ENCODE data around the gene UMAD1.

UMAD1 gene

GRCh38 chr7:7829667-7830066, 189.1 kb downstream of the UMAD1 start:
- Histone ChIP-seq H3K9me3 (ENCODE audit: insufficient read depth, low read depth, low read length) (no peaks in the 10 kb centered on the region; the same call in 1 of the 2 replicates), H3K36me3 (ENCODE audit: insufficient read depth, low read depth, low read length) (no peaks in the 10 kb centered on the region), H3K9ac (ENCODE audit: low read depth, low read length) (no peak overlapping the region), H3K4me1 (ENCODE audit: insufficient read depth, low read length) (peaks cover 5% of the 10 kb centered on the region; the same call in 1 of the 2 replicates), H3K27me3 (ENCODE audit: insufficient read depth, low read length) (no peaks in the 10 kb centered on the region), H3K27ac (ENCODE audit: low read length) (no peak overlapping the region), H3K4me3 (ENCODE audit: low read length) (no peak overlapping the region)

GRCh38 chr7:7830122-7830878, 189.7 kb downstream of the UMAD1 start:
- Histone ChIP-seq H3K4me3 (ENCODE audit: low read length) (no peak overlapping the region), H3K4me1 (ENCODE audit: insufficient read depth, low read length) (peaks cover 8% of the 10 kb centered on the region; the same call in 1 of the 2 replicates), H3K9ac (ENCODE audit: low read depth, low read length) (no peak overlapping the region), H3K27ac (ENCODE audit: low read length) (no peak overlapping the region), H3K27me3 (ENCODE audit: insufficient read depth, low read length) (no peaks in the 10 kb centered on the region), H3K36me3 (ENCODE audit: insufficient read depth, low read depth, low read length) (no peaks in the 10 kb centered on the region), H3K9me3 (ENCODE audit: insufficient read depth, low read depth, low read length) (no peaks in the 10 kb centered on the region)

GRCh38 chr7:7832518-7832917, 192.0 kb downstream of the UMAD1 start:
- Histone ChIP-seq H3K27ac (ENCODE audit: low read length) (no peak overlapping the region), H3K36me3 (ENCODE audit: insufficient read depth, low read depth, low read length) (no peaks in the 10 kb centered on the region), H3K4me3 (ENCODE audit: low read length) (no peak overlapping the region), H3K27me3 (ENCODE audit: insufficient read depth, low read length) (no peaks in the 10 kb centered on the region), H3K9ac (ENCODE audit: low read depth, low read length) (no peak overlapping the region), H3K4me1 (ENCODE audit: insufficient read depth, low read length) (peaks cover 12% of the 10 kb centered on the region; the same call in 1 of the 2 replicates), H3K9me3 (ENCODE audit: insufficient read depth, low read depth, low read length) (no peaks in the 10 kb centered on the region)

- Histone ChIP-seq H3K27ac (ENCODE audit: low read length) (no peak overlapping the region), H3K4me1 (ENCODE audit: insufficient read depth, low read length) (peaks cover 12% of the 10 kb centered on the region; the same call in 1 of the 2 replicates), H3K27me3 (ENCODE audit: insufficient read depth, low read length) (no peaks in the 10 kb centered on the region), H3K9me3 (ENCODE audit: insufficient read depth, low read depth, low read length) (no peaks in the 10 kb centered on the region), H3K36me3 (ENCODE audit: insufficient read depth, low read depth, low read length) (no peaks in the 10 kb centered on the region), H3K4me3 (ENCODE audit: low read length) (no peak overlapping the region; the same call in 1 of the 2 replicates), H3K9ac (ENCODE audit: low read depth, low read length) (no peak overlapping the region)
Measured at GRCh38 chr7:7834761-7835160, 194.2 kb downstream of the UMAD1 start.

- H3K27ac ChIP-seq (ENCODE audit: low read length): no peak overlapping the region
- no peaks in the 10 kb centered on the region for H3K9me3 ChIP-seq (ENCODE audit: insufficient read depth, low read depth, low read length)
- no peaks in the 10 kb centered on the region for H3K27me3 ChIP-seq (ENCODE audit: insufficient read depth, low read length)
- no peaks in the 10 kb centered on the region for H3K36me3 ChIP-seq (ENCODE audit: insufficient read depth, low read depth, low read length)
- no peak overlapping the region for H3K4me3 ChIP-seq (ENCODE audit: low read length)
- peaks cover 4% of the 10 kb centered on the region; the same call in 1 of the 2 replicates for H3K4me1 ChIP-seq (ENCODE audit: insufficient read depth, low read length)
- H3K9ac ChIP-seq (ENCODE audit: low read depth, low read length): no peak overlapping the region
Measured at GRCh38 chr7:7841027-7841426, 200.5 kb downstream of the UMAD1 start.

- no peak overlapping the region for H3K27ac ChIP-seq (ENCODE audit: low read length)
- H3K9me3 ChIP-seq (ENCODE audit: insufficient read depth, low read depth, low read length): no peaks in the 10 kb centered on the region
- no peaks in the 10 kb centered on the region for H3K27me3 ChIP-seq (ENCODE audit: insufficient read depth, low read length)
- H3K9ac ChIP-seq (ENCODE audit: low read depth, low read length): no peak overlapping the region
- no peaks in the 10 kb centered on the region for H3K4me1 ChIP-seq (ENCODE audit: insufficient read depth, low read length)
- H3K36me3 ChIP-seq (ENCODE audit: insufficient read depth, low read depth, low read length): no peaks in the 10 kb centered on the region
- H3K4me3 ChIP-seq (ENCODE audit: low read length): no peak overlapping the region
Measured at GRCh38 chr7:7843240-7843639, 202.7 kb downstream of the UMAD1 start.

- H3K9ac ChIP-seq (ENCODE audit: low read depth, low read length): no peak overlapping the region
Measured at GRCh38 chr7:7843972-7844371, 203.4 kb downstream of the UMAD1 start.

GRCh38 chr7:7848246-7848645, 207.7 kb downstream of the UMAD1 start:
- Histone ChIP-seq H3K27me3 (ENCODE audit: insufficient read depth, low read length) (no peaks in the 10 kb centered on the region), H3K27ac (ENCODE audit: low read length) (no peak overlapping the region), H3K36me3 (ENCODE audit: insufficient read depth, low read depth, low read length) (no peaks in the 10 kb centered on the region), H3K9me3 (ENCODE audit: insufficient read depth, low read depth, low read length) (no peaks in the 10 kb centered on the region), H3K9ac (ENCODE audit: low read depth, low read length) (no peak overlapping the region), H3K4me1 (ENCODE audit: insufficient read depth, low read length) (no peaks in the 10 kb centered on the region), H3K4me3 (ENCODE audit: low read length) (no peak overlapping the region)

More at GRCh38 chr7:7843972-7844371, 203.4 kb downstream of the UMAD1 start:
- Histone ChIP-seq H3K9me3 (ENCODE audit: insufficient read depth, low read depth, low read length) (no peaks in the 10 kb centered on the region), H3K27me3 (ENCODE audit: insufficient read depth, low read length) (no peaks in the 10 kb centered on the region), H3K36me3 (ENCODE audit: insufficient read depth, low read depth, low read length) (no peaks in the 10 kb centered on the region), H3K4me1 (ENCODE audit: insufficient read depth, low read length) (no peaks in the 10 kb centered on the region), H3K4me3 (ENCODE audit: low read length) (no peak overlapping the region), H3K27ac (ENCODE audit: low read length) (no peak overlapping the region)

- Histone ChIP-seq H3K9me3 (ENCODE audit: insufficient read depth, low read depth, low read length) (0 out of 2 replicates have a peak, but pooled peaks cover 3% of the 10 kb centered on the region), H3K27me3 (ENCODE audit: insufficient read depth, low read length) (no peaks in the 10 kb centered on the region), H3K36me3 (ENCODE audit: insufficient read depth, low read depth, low read length) (no peaks in the 10 kb centered on the region), H3K4me3 (ENCODE audit: low read length) (no peak overlapping the region), H3K4me1 (ENCODE audit: insufficient read depth, low read length) (no peaks in the 10 kb centered on the region), H3K27ac (ENCODE audit: low read length) (no peak overlapping the region), H3K9ac (ENCODE audit: low read depth, low read length) (no peak overlapping the region)
Measured at GRCh38 chr7:7848892-7849291, 208.3 kb downstream of the UMAD1 start.

GRCh38 chr7:7850150-7850549, 209.6 kb downstream of the UMAD1 start:
- H3K9ac ChIP-seq (ENCODE audit: low read depth, low read length): no peak overlapping the region
- H3K4me1 ChIP-seq (ENCODE audit: insufficient read depth, low read length): no peaks in the 10 kb centered on the region
- H3K9me3 ChIP-seq (ENCODE audit: insufficient read depth, low read depth, low read length): peaks cover 12% of the 10 kb centered on the region
- 0 out of 2 replicates have a peak, but pooled peaks cover 2% of the 10 kb centered on the region for H3K36me3 ChIP-seq (ENCODE audit: insufficient read depth, low read depth, low read length)
- H3K27me3 ChIP-seq (ENCODE audit: insufficient read depth, low read length): no peaks in the 10 kb centered on the region
- no peak overlapping the region for H3K4me3 ChIP-seq (ENCODE audit: low read length)
- H3K27ac ChIP-seq (ENCODE audit: low read length): no peak overlapping the region

- H3K4me3 ChIP-seq (ENCODE audit: low read length): no peak overlapping the region
- 0 out of 2 replicates have a peak, but pooled peaks cover 2% of the 10 kb centered on the region for H3K36me3 ChIP-seq (ENCODE audit: insufficient read depth, low read depth, low read length)
- no peaks in the 10 kb centered on the region for H3K4me1 ChIP-seq (ENCODE audit: insufficient read depth, low read length)
- H3K27ac ChIP-seq (ENCODE audit: low read length): no peak overlapping the region
- no peak overlapping the region for H3K9ac ChIP-seq (ENCODE audit: low read depth, low read length)
- H3K9me3 ChIP-seq (ENCODE audit: insufficient read depth, low read depth, low read length): peaks cover 25% of the 10 kb centered on the region
- no peaks in the 10 kb centered on the region for H3K27me3 ChIP-seq (ENCODE audit: insufficient read depth, low read length)
Measured at GRCh38 chr7:7851381-7851780, 210.8 kb downstream of the UMAD1 start.

GRCh38 chr7:7851991-7852390, 211.4 kb downstream of the UMAD1 start:
- no peak overlapping the region for H3K9ac ChIP-seq (ENCODE audit: low read depth, low read length)
- 0 out of 2 replicates have a peak, but pooled peaks cover 2% of the 10 kb centered on the region for H3K36me3 ChIP-seq (ENCODE audit: insufficient read depth, low read depth, low read length)
- no peak overlapping the region for H3K4me3 ChIP-seq (ENCODE audit: low read length)
- no peaks in the 10 kb centered on the region for H3K4me1 ChIP-seq (ENCODE audit: insufficient read depth, low read length)
- H3K9me3 ChIP-seq (ENCODE audit: insufficient read depth, low read depth, low read length): peaks cover 25% of the 10 kb centered on the region
- no peaks in the 10 kb centered on the region for H3K27me3 ChIP-seq (ENCODE audit: insufficient read depth, low read length)
- no peak overlapping the region for H3K27ac ChIP-seq (ENCODE audit: low read length)
